Measurements from ENCODE around the gene FMN1.

The FMN1 gene

DNA sequence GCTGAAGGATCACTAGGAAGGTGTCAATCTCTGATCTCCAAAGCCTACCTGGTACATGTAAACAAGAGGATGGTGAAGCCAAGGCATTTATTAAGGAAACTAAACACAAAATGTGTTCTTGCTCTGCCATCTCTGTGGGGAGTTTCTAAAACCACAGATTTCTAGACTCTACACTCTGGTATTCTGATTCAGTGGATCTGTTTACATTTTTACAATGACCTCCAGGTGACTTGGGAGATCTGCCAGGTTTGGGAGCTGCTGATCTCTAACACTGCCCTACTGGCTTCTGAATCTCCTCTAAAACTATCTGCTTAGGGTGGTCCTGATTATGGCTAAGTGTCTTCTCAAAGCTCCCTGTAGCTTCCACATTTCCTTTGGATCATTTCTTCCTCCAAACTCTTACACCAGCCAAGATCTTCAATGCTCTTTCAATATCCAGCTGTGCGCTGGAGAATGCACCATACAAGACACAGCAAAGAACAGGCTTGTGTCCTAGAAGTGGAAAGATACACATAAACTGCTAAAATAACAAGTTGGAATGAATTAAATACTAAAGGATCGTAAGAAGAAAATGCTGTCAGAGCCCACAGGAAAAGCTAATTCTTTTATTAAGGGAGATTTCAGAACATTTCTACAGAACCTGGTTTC, 404.0 kb downstream of the FMN1 start:
- TF ChIP-seq POLR2A (IDR thresholded peaks at IDR 0.05; ENCODE audit: low read depth, low read length): no peak
- FAIRE-seq: peak; percentile 67
- DNase-seq (ENCODE audit: insufficient read length, low spot score): no peak

DNA sequence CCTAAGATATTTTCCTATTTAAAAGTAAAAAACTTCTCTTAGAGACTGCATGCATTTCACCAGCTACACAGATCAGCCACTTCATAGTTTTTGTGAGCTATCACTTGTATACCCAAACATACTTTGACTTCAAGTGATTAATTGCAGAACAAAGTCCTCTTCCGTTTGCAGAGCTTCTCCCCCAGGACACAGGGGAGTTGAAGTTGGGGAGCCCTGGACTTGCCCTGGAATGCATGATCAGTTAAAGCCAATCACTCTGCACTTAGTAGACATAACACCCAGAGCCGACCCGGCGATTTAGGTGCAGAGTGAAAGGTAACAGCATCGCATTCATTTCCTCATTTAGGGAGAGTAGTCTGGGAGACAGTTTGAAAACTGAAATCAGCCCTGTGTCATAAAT, 406.6 kb downstream of the FMN1 start:
- DNase-seq (ENCODE audit: insufficient read length, low spot score) (no peak), FAIRE-seq (no peak)
- no peak for TF ChIP-seq POLR2A (IDR thresholded peaks at IDR 0.05; ENCODE audit: low read depth, low read length)

DNA sequence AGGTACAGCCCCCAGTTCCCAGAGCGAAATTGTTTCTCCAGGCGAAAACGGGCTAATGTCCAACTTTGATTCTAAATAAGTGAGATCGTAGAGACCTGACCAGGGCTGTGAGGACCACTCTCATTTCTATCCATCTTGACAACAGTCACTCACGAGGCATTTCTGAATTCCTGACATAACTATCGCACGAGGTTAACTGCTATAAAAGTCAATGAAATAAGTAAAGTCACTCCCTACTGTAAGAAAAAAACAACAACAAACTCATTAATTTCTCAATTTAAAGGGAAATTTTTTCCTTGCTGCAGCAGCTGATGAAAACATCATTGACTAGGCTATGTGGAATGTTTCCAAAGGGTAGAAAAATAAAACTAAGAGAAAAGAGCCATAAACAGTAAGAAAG, 407.6 kb downstream of the FMN1 start:
- DNase-seq (ENCODE audit: insufficient read length, low spot score): no peak
- TF ChIP-seq POLR2A (IDR thresholded peaks at IDR 0.05; ENCODE audit: low read depth, low read length): no peak
- no peak for FAIRE-seq

DNA sequence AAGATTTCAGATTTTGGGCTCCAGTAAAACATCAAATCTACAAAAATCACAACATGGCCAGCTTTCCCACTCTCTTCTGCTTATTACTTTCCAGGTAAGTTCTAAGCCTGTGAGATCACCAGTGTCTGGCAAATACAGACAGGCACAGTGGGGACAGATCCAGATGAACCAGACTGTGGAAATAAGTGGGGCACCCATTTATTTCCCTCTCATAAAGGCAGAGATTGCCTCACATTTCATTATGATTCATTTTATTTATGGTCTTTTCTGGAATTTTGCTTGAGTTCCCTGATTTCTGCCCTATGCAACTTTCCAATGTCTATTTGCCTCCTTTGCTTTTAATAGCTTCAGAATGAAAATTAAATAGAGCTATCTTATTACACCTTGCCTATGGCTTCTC, 409.9 kb downstream of the FMN1 start:
- FAIRE-seq: no peak
- no peak for DNase-seq (ENCODE audit: insufficient read length, low spot score)
- no peak for TF ChIP-seq POLR2A (IDR thresholded peaks at IDR 0.05; ENCODE audit: low read depth, low read length)

DNA sequence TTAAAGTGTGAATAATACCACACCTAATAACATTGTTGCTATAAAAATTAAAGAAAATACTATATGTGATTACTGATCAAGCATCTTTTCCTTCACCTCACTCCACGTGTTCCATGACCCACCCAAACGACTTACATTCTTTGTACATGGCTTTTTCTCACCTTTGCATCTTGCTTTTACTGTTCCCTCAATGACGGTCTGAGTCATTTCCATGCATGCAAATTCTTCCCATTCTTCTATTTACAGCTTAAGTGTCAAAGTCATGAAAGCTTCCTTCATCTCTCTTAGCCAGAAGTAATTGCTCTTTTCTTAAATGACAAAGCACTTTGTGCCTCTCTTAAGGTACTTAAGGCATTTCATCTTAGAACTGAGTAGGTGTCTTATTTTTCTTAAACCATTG, 412.7 kb downstream of the FMN1 start:
- no peak for TF ChIP-seq POLR2A (IDR thresholded peaks at IDR 0.05; ENCODE audit: low read depth, low read length)
- FAIRE-seq (peak; percentile 41), DNase-seq (ENCODE audit: insufficient read length, low spot score) (no peak)

DNA sequence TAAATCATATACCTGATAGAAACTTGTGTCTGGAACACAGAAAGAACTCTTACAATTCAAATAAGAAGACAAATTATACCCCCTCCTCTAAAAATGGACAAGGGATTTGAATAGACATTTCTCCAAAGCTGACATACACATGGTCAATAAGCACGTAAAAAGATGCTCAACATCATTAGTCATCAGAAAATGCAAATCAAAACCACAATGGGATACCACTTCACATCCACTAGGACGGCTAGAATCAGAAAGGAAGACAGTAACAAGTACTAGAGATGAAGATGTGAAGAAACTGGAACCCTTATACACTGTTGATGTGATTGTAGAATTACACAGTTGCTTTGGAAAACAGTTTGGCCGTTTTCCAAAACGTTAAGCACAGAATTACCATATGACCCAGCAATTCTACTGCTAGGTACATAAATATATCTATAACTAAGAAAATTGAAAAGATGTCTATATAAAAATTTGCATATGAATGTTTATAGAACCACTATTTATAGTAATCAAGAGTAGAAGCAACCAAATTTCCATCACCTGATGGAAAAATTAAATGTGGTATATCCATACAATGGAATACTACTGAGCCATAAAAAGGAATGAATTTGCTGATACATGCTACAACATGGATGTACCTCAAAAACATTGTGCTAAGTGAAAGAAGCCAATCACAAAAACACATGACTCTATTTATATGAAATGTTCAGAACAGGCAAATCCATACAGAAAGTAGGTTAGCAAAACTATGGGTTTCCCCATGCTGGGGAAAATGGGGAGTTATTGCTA, 415.9 kb downstream of the FMN1 start:
- DNase-seq (ENCODE audit: insufficient read length, low spot score): no peak
- no peak for FAIRE-seq

DNA sequence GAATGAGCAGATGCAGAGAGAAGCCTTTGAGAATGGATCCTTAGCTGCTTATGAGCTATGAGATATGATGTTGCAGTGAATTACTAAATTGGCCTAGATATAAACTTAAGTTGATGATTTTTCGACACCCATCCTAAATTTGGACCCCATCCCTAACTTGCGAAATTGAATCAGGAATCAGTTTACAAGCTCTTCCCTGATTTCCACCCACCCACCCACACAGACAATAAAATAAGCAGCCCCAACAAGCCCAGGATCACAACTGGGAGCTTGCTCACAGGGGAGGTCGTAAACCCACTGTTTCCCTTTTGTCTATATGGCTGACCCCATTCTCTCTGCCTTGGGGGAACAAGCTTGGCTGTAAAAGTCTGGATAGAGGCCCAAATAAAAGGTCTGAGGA, 419.4 kb downstream of the FMN1 start:
- DNase-seq (ENCODE audit: insufficient read length, low spot score) (no peak), FAIRE-seq (no peak)
- no peak for TF ChIP-seq POLR2A (IDR thresholded peaks at IDR 0.05; ENCODE audit: low read depth, low read length)

More for the DNA sequence above, 415.9 kb downstream of the FMN1 start:
- no peak for TF ChIP-seq POLR2A (IDR thresholded peaks at IDR 0.05; ENCODE audit: low read depth, low read length)

DNA sequence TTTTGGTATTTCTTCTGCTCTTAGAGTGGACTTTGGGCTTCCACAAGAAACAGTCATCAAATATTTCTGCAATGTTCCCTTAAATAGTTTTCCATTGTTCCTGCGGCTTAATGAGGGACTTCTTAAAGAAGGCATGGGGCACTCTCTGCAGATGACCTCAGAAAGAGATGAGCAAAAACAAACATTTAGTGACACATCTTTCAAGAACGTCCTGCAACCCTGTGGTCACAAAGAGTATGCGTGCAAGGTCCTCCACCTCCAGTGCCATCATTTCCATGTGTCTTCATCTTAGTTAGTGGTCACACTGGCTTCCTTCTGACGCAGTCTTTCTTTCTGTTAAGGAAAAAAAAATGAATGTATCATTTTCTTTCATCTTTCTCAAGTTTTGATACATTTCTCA, 420.5 kb downstream of the FMN1 start:
- peak; percentile 26 for DNase-seq (ENCODE audit: insufficient read length, low spot score)
- FAIRE-seq: peak; percentile 57
- no peak for TF ChIP-seq POLR2A (IDR thresholded peaks at IDR 0.05; ENCODE audit: low read depth, low read length)

DNA sequence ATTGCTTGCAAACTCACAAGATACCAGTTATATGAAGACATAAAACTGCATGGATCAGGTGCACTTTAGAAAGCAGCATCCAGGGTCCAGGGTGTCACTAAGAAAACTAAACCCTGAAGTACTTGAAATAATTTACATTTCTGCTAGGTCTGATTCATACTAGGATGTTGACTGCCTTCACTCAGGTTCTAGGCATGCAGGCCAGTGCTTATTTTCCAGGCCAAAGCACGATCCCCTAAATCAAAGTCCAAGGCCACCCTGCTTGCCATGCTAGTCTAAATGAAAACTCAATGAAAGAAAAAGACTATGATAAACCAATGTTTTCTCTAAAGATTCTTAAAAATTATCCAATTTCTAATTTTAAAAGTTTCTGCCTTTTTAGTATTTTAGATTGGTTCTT, 427.3 kb downstream of the FMN1 start:
- FAIRE-seq (no peak), DNase-seq (ENCODE audit: insufficient read length, low spot score) (no peak)

DNA sequence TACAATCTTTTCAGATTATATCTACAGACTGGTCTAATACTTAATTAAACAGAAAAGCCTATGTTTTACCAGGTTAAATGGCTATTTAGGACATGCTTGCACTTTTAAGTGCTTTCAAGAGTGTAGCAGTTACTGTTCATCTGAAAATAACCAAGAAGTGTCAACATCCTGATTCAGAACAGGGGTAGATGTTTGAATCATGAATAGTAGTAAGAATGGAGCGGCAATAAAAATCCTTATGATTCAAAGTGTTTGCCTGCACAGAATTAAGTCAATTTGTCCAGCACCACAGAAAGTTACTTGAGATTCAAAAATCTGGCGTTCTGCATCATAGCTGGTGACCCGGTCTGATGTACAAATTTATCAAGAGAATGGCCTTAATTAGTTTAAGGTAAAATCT, 428.4 kb downstream of the FMN1 start:
- FAIRE-seq (no peak), DNase-seq (ENCODE audit: insufficient read length, low spot score) (no peak)
- TF ChIP-seq POLR2A (IDR thresholded peaks at IDR 0.05; ENCODE audit: low read depth, low read length): no peak

More for the DNA sequence above, 427.3 kb downstream of the FMN1 start:
- no peak for TF ChIP-seq POLR2A (IDR thresholded peaks at IDR 0.05; ENCODE audit: low read depth, low read length)

DNA sequence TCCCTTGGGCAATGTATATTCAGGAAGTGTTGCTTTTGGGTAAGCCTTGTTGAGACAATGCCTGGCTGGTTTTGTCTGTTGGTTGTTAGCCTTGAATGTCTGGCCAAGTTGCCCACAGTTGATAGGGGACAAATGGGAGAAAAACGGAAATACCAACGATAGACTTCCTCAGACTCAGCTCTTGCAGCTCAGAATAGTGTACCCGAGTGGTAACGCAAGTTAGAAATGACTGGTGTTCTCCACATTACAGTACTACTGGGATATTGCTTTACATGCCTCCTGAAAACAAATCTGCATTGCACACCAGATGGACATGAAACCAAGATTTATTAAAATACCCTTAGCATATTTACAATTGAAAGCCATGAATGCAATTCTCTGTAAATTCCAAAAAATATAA, 429.3 kb downstream of the FMN1 start:
- DNase-seq (ENCODE audit: insufficient read length, low spot score) (no peak), FAIRE-seq (no peak)
- TF ChIP-seq POLR2A (IDR thresholded peaks at IDR 0.05; ENCODE audit: low read depth, low read length): no peak

DNA sequence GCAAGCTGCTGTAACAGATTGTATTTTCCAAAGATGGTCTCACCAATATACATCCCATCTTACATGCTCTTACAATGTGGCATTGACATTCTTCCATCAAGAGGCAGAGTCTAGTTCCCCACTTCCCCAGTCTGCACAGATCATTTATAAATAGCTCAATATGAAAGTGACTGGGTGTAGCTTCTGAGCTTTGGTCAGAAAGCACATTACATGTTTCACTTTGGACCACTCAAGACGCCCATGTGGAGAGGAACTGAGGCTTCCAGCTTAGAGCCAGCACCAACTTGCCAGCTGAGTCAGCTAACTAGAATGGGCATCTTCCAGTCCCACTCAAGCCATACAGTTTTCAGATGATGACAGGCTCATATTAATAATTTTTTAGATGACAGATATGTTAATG, 431.2 kb downstream of the FMN1 start:
- DNase-seq (ENCODE audit: insufficient read length, low spot score) (no peak), FAIRE-seq (no peak)
- no peak for TF ChIP-seq POLR2A (IDR thresholded peaks at IDR 0.05; ENCODE audit: low read depth, low read length)

DNA sequence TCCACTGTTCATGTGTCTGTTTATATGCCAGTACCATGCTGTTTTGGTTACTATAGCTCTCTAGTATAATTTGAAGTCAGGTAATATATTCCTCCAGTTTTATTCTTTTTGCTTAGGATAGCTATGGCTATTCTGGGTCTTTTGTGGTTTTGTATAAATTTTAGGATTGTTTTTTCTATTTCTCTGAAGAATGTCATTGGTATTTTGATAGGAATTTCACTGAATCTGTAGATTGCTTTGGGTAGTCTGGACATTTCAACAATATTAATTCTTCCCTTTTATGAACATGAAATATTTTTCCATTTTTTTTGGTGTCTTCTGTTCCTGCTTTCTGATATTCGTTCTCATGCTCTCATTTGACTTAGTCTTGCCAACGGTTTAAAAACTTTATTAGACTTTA, 437.1 kb downstream of the FMN1 start:
- FAIRE-seq (no peak), DNase-seq (ENCODE audit: insufficient read length, low spot score) (no peak)
- TF ChIP-seq POLR2A (IDR thresholded peaks at IDR 0.05; ENCODE audit: low read depth, low read length): no peak

DNA sequence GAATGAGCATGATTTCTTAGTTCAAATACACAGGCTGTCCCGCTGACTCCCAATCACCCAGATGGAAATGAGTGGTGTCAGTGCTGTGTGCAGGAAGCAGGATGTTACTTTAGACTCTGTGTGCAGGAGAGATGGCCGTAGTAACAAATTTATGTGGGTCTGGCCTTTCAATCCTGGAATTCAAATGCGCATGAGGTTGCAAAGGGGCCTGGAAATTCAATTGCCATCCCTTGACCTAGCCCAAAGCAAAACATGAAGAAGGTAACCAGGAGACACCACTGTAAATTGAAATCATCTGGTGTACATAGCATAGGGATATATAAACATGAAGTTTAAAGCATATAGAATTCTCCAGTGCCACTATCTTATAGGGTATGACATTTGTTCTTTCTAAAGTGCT, 443.5 kb downstream of the FMN1 start:
- FAIRE-seq (no peak), DNase-seq (ENCODE audit: insufficient read length, low spot score) (no peak)
- no peak for TF ChIP-seq POLR2A (IDR thresholded peaks at IDR 0.05; ENCODE audit: low read depth, low read length)

DNA sequence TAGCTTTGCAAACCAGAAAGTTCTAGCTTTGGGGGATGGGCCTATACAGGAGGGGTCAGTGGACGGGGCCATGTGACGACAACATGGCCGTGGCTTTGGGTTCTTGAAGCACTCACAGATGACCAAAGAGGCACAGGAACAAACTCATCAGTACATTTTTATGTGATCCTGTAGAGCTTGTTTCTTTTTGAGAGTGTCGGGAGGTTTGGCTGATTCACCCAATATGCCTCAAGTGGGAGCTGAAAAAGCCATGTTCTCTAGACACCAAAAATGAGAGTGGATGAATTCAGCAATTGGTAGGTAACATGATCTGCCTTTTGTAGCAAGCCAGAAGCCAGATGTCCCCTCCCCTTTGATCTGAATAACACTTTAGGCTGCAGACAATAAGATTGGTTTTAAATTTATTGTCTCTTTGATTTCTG, 446.6 kb downstream of the FMN1 start:
- TF ChIP-seq POLR2A (IDR thresholded peaks at IDR 0.05; ENCODE audit: low read depth, low read length): no peak
- no peak for DNase-seq (ENCODE audit: insufficient read length, low spot score)
- no peak for FAIRE-seq
